NCI-H345 treated with DMSO at 0.1 percent for 48 hours (cell line): Measurements from ENCODE around the gene TOB2.
A peak's percentile ranks its signal among the peaks of the same experiment; 100 is the strongest.

Experiments used
- DNase-seq: peaks from one replicate; lab custom pipeline; 2025; ENCODE audit not compliant: unreplicated experiment; lab: John Stamatoyannopoulos, UW

TOB2 gene

DNA sequence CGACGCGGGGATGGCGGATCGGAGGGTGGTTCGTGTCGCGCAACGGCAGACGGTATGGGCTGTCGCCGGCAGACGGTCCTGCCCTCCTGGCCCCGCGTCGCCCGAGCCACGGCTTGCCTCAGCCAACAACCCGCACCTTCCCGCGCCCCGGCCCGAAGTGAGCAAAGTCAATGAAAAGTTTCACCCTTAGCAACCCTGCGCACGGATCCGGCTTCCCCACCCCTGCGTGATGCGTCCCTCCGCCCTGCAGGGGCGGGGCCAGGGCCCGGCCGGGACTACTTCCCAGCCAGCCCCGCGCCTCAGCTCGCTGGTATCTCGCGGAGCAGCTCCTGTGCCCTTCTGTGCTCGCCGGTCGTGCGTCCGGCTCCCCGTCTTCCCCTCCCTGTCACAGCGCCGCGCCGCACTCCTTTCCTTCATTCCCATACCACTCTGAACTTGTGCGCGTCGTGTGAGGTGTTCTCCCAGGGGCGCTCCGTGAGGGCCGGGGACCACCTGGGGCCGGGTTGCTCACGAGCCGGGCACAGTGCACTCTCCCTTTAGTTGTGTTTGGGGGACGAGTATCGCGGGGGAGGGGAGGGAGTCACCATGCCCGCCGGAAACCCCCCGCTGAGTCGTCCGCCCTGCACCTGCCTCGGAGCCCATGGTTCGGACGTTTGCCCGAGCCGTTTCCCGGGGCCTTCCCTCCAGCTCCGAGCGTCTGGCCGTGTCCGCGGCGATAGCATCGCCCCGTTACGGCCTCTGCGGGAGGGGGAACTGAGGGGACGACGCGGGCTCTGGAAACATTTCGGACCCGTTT, at the start of gene TOB2:
Gene TOB2 (minus strand): TSS at position 163 of the 796 bp plus-strand sequence. CDS start 9,456 bp downstream, outside the sequence.
- DNase-seq, result peak; percentile 73

GRCh38 chr22:41491374-41492100, 44.9 kb upstream of the TOB2 start:
- DNase-seq, result no peak

DNA sequence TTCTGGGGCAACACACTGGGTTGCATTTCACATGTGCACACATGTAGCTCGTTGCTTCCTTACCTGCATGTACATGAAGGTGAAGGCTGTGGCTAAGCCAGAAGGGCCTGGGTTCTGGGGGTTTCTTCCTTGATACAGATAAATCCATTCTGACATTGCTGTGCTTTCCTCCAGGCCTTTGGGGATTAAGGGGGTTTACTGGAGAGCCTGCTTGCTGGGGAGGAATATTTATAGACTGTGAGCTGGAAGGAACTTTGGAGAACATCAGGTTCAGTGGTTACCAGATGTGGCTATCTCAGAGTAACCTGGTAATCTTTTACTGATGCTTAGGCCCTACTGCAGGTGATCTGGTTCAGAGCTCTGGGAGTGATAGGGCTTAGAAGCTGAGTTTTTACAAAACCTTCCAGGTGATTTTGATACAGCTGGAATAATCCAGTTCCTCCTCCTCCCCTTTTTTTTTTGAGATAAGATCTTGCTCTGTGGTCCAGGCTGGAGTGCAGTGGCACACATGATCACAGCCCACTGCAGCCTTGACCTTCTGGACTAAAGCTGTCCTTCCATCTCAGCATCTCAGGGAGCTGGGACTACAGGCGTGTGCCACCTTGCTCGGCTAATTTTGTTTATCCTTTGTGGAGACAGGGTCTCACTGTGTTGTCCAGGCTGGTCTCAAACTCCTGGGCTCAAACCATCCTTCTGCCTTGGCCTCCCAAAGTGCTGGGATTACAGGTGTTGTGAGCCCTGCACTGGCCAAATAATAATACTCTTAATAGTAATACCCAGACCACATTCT, 42.2 kb upstream of the TOB2 start:
- no peak for DNase-seq

DNA sequence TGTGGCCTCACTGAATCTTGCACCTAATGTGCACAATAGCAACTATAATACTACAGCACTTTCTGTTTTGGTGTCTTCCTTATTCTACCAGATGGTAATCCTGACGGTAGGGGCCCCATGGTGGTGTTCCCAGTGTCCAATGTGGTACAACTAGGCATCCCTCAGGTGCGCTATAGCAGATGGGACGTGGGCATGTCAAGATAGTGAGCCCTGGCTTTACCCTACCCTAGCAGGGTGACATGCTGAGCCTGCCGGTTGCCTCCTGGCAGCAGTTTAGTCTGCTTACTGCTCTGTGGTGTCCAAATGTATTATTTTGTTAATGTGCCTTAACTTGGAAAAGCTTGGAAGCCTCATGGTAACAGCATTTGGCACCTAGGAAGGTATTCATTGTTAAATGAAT, 41.5 kb upstream of the TOB2 start:
- DNase-seq, result no peak

DNA sequence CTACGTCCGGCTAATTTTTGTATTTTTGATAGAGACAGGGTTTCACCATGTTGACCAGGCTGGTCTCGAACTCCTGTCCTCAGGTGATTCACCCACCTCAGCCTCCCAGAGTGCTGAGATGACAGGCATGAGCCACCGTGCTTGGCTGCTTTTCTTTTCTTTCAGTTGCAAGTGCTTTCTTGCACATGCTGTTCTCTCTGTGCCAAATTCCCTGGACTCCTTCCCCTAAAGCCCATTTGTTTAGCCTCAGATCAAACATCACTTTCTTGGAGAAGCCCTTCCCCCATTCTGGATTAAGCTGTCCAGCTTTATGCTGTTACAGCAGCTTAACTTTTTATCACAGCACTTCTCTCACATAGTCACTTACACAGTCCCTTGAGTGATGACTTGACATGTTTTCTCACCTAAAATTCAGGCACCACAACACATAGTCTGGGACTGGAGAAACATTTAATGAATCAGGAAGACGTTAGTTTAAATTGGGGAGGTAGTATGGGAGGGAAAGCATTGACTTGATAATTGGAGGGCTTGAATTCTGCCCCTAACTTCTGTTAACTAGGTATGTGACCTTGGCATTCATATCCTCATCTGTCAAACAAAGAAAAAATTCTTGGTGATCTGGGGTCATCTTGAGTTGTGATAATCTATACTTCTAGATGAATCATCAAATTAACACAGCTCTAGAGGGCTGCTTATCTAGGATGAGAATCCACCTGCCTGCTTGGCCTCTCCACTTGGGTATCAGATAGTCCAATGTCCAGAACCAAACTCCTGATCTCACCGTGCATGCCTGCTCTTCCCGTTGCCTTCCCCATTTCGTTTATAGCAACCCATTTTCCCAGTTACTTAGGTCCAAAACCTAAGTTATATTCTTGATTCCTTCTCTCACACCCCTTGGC, 40.7 kb upstream of the TOB2 start:
- no peak for DNase-seq

- DNase-seq, result no peak
Observed at GRCh38 chr22:41485033-41485432, 38.4 kb upstream of the TOB2 start.

DNA sequence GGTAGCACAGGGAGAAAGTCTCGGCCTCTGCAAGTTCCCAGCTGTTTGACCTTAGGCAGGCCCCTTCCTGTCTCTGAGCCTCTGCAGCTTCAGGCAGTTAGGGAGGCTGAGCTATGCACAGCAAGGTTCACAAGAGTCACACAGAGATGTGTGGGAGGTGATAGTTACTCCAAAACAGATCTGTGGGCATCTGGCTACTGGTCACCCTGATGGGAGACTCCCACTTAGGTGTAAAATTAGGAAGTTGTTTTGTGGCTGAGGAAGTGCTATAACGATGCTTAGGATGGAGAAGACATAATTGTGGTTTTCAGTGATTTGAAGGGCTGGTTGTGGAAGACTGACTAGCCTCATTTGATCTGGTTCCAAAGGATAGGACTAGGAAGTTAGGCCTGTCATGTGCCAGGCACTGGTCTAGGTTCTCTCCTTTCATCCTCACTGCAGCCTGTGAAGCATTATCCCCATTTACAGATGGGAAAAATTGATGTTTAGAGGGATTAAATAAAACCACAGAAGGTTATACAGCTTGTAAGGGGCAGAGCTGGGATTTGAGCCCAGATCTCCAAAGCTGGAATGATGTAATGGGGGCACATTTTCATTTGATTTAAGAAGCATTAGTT, 35.8 kb upstream of the TOB2 start:
- no peak for DNase-seq

DNA sequence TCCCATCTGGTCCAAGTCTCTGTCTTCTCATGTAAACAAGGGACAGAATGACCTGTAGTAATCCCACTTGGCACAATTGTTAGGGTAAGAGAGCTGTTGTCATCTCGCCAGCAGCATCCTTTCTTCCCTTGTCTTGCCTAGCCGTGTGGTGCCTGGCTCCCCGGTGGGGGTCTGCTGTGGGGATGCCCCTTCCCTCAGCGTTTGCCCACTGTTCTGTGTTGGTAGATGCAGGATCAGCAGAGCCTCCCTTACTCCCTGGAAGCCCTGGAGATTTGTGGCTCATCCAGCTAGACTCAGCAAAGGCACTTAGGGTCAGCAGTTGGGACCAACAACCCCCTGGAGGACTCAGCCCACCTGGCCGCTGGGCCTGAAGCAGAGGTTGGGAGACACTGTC, 35.3 kb upstream of the TOB2 start:
- no peak for DNase-seq

GRCh38 chr22:41481131-41481830, 34.7 kb upstream of the TOB2 start:
- DNase-seq, result no peak

GRCh38 chr22:41480397-41480735, 33.8 kb upstream of the TOB2 start:
- no peak for DNase-seq

- DNase-seq, result no peak
Observed at GRCh38 chr22:41479671-41480396, 33.2 kb upstream of the TOB2 start.

- no peak for DNase-seq
Observed at GRCh38 chr22:41478891-41479521, 32.4 kb upstream of the TOB2 start.

DNA sequence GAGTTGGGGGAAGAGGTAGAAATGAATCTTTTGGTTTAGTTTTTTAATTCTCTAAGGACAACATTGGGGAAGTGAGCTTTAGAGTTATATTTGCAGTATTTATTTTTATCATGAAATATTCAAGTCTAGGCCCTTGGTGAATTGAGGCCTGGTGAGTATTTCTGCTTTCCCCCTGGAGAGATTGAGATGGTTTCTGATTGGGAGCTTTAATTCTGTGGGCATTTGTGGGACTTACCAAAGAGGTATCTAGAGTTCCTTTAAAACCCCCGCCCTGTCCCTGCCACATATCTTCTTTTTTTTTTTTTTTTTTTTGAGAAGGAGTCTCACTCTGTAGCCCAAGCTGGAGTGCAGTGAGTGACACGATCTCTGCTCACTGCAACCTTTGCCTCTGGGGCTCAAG, 31.9 kb upstream of the TOB2 start:
- no peak for DNase-seq

DNA sequence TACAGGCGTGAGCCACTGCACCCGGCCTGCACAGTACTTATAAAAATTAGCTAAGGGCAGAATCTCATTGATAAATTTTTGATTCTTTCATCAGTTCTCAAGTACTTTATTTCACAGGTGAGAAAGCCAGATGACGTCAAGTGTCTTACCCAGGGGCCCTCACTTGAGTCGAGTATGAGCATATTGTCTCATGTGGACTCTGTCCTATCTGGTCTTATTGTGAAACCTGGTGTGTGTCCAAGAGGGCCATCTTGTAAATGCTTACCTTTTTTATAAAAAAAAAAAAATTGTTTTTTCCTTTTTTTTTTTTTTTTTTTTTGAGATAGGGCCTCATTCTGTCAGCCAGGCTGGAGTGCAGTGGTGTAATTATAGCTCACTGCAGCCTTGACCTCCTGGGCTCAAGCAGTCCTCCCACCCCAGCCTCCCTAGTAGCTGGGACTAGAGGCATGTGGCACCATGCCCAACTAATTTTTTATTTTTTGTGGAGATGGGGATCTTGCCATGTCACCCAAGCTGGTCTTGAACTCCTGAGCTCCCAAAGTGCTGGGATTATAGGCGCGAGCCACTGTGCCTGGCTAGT, 28.4 kb upstream of the TOB2 start:
- DNase-seq, result no peak

GRCh38 chr22:41471568-41471967, 25.0 kb upstream of the TOB2 start:
- DNase-seq, result no peak

- no peak for DNase-seq
Observed at GRCh38 chr22:41470886-41471285, 24.3 kb upstream of the TOB2 start.

DNA sequence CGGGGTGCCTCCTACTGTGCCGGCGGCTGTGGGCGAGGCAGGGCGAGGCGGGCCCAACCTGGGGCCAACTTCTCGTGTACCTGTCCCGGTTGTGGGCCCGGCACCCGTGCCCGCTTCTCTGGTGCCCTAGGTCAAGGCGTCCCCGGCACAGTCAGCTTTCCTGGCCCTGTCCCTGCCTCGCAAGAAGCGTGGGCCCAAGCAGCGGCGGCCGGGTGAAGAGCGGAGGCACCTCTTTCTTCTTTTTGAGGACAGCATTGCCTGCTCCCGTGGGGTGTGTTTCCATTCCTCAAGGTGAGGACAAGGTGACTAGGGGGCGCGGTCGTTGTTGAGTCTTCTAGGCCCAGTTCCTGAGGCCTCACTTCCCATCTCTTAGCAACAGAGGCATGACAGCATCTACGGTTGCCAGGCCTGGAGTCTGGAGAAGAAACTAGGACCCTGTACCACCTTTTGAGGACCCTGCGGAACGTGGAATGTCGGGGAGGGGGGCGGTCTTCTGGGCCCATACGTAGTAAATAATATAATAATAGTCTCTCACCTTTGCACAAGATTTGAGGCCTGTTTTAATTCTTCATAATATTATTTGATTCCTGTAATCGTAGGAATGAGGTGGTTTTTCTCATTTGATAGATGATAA, 22.7 kb upstream of the TOB2 start:
- DNase-seq, result no peak
